Neural progenitor cell (in vitro differentiated cells): ENCODE measurements around the gene TPM3.

Experiments used
- EZH2 ChIP-seq: fragments of 200-600 bp; sonication (generic); IDR thresholded peaks from 2 replicates; pipeline ENCODE4 v1.6.1; 2017; ENCODE audit warnings: antibody characterized with exemption, mild to moderate bottlenecking, moderate library complexity
- TF ChIP-seq, protein P1 (sequence below): fragments of 200-600 bp; sonication (generic); IDR thresholded peaks from 2 replicates; pipeline ENCODE4 v1.5.1; 2017; ENCODE audit warnings: antibody characterized with exemption, mild to moderate bottlenecking

DNA sequence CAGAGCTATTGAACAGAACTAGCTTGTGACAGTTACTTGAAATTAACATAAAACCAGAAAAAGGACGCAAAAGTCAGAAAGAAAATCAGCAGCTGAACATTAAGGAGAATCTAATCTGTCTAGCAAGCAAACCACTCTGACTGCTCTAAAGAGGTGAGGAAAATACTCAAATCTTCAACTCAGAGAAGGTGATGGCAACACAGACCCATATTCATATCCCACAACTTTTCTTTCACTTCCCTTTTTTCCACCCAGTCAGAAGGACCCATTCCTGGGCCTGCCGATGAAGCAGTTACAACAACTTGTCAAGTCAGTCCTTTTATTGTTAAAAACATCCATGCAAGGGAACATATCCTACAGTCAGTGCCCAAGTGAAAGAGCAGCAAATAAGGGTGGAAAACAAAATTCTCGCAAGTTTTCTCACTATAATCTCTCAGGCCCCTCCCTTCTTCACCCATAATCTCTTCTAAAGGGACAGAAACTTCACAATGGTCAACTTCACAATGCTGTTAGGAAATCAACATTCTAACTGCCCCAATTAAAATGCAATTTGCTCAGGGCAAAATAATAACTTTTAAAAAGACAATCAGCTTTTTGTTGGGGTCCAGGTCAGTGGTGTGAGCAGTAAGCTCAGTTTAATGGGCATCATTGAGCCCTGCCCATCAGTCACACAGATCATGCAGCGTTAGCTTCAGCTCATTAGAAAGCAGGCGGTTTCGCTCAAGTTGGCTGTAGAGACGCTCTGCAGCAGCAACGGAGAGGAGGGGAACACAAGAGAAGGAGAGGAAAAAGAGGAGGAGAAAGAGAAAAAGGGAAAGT, 33.4 kb downstream of the TPM3 start:
- TF ChIP-seq, protein P1, sequence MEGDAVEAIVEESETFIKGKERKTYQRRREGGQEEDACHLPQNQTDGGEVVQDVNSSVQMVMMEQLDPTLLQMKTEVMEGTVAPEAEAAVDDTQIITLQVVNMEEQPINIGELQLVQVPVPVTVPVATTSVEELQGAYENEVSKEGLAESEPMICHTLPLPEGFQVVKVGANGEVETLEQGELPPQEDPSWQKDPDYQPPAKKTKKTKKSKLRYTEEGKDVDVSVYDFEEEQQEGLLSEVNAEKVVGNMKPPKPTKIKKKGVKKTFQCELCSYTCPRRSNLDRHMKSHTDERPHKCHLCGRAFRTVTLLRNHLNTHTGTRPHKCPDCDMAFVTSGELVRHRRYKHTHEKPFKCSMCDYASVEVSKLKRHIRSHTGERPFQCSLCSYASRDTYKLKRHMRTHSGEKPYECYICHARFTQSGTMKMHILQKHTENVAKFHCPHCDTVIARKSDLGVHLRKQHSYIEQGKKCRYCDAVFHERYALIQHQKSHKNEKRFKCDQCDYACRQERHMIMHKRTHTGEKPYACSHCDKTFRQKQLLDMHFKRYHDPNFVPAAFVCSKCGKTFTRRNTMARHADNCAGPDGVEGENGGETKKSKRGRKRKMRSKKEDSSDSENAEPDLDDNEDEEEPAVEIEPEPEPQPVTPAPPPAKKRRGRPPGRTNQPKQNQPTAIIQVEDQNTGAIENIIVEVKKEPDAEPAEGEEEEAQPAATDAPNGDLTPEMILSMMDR = no peak
- TF ChIP-seq EZH2 = no peak
